Sigmoid colon (tissue), 7 donors: ENCODE results near the gene PPP6C. TPM values are rescaled to one million over a fixed set of nuclear protein-coding genes. Genes with fewer than 3 reads are reported as not detected.

Experiments
- DNase-seq: peaks from one replicate; pipeline ENCODE4 v3.0.0-alpha.2; 2019
- H3K27ac ChIP-seq, 4 donors: fragments of 200-600 bp; sonication (generic); one replicate each; pipeline ENCODE4 v1.5.1; 2016 to 2019; ENCODE audit warnings: mild to moderate bottlenecking in 1 of 4
- H3K27me3 ChIP-seq, 3 donors: fragments of 200-600 bp; sonication (generic); one replicate each; pipeline ENCODE4 v1.5.1; 2019; ENCODE audit warnings: mild to moderate bottlenecking in 1 of 3
- H3K36me3 ChIP-seq, 4 donors: fragments of 200-600 bp; sonication (generic); one replicate each; pipeline ENCODE4 v1.5.1; 2016 to 2019
- H3K4me1 ChIP-seq, 4 donors: fragments of 200-600 bp; sonication (generic); one replicate each; pipeline ENCODE4 v1.5.1; 2017 to 2019
- H3K4me3 ChIP-seq, 4 donors: fragments of 200-600 bp; sonication (generic); one replicate each; pipeline ENCODE4 v1.5.1; 2017 to 2019; ENCODE audit warnings: mild to moderate bottlenecking in 2 of 4, moderate library complexity in 1 of 4
- H3K9me3 ChIP-seq, 4 donors: fragments of 200-600 bp in 3 of 4; sonication (generic) in 3 of 4; one replicate each; pipeline versions ENCODE4 v1.5.1 to v1.6.1; 2013 to 2019
- CTCF ChIP-seq, 4 experiments: fragments of 450-650 bp in 3 of 4; fragments of 200-600 bp in 1 of 4; IDR thresholded peaks; one replicate each; pipeline ENCODE4 v1.5.1; 2016 to 2019; ENCODE audit warnings: antibody characterized with exemption in 4 of 4, mild to moderate bottlenecking in 3 of 4, moderate library complexity in 2 of 4
- EP300 ChIP-seq, 4 donors: sonication (generic); formaldehyde crosslinking; IDR thresholded peaks; one replicate each; pipeline ENCODE4 v1.6.1; 2017; ENCODE audit warnings: antibody characterized with exemption in 4 of 4
- POLR2A ChIP-seq, 2 donors: fragments of 450-650 bp; IDR thresholded peaks; one replicate each; pipeline ENCODE4 v1.6.1; 2016; ENCODE audit warnings: antibody characterized with exemption in 2 of 2, mild to moderate bottlenecking in 2 of 2, moderate library complexity in 2 of 2
- POLR2AphosphoS5 ChIP-seq, 4 donors: sonication (generic); formaldehyde crosslinking; IDR thresholded peaks; one replicate each; pipeline ENCODE4 v1.6.1; 2017; ENCODE audit warnings: antibody characterized with exemption in 4 of 4
- WGBS, 2 donors: extraction: QIAGEN DNeasy Blood & Tissue Kit; methylation state at CpG; one replicate each; pipeline ENCODE4 v1.1.7; 2013; 5-methylcytosine and 5-hydroxymethylcytosine counted together
- intact Hi-C: fragments of 100-400 bp; cut with DNase I; formaldehyde crosslinking; loops from one replicate; pipeline ENCODE4 v1.15.1; 2023
- polyA plus RNA-seq, 3 donors: library from polyadenylated mRNA; stranded (reverse); fragments of 200-250 nt; gene quantifications; one replicate each; pipeline ENCODE4 v1.2.3, GENCODE V29; 2013
- total RNA-seq, 4 donors: library from RNA; depleted of rRNA; stranded (reverse); fragments of >200 nt; gene quantifications; one replicate each; pipeline ENCODE4 v1.1.0, GENCODE V29; 2016
- donor health status: healthy with polysubstance abuse.
- donor health status: Bipolar disorder and iron deficiency.
- donor health status: healthy.

Gene PPP6C
- total and polyA plus RNA-seq, 7 donors = 24.8 to 41.6 (median 31.6) TPM

- Histone ChIP-seq H3K27ac (no peak overlapping the region), H3K27me3 (no peaks in the 10 kb centered on the region), H3K9me3 (no peaks in the 10 kb centered on the region), H3K4me3 (no peak overlapping the region), H3K4me1 (peaks cover 0 to 14% (median 8%) of the 10 kb centered on the region in 4 donors), H3K36me3 (no peaks in the 10 kb centered on the region)
- no peak for DNase-seq
- intact Hi-C loops = no loop called here
- WGBS, 2 donors = 67 to 87% methylated on average over 3 of the region's 3 CpGs
- TF ChIP-seq CTCF (IDR thresholded peaks at IDR 0.05) = no peak
- TF ChIP-seq EP300 (IDR thresholded peaks at IDR 0.05) = no peak
- TF ChIP-seq POLR2AphosphoS5 (IDR thresholded peaks at IDR 0.05) = no peak
- TF ChIP-seq POLR2A (IDR thresholded peaks at IDR 0.05) = no peak
These were observed 85.7 kb downstream of the PPP6C start for GRCh38 chr9:125103770-125104460.

GRCh38 chr9:125103021-125103420 is 86.6 kb downstream of the PPP6C start:
- no peak overlapping the region for H3K4me3 ChIP-seq
- intact Hi-C loops = no loop called here
- no peak for TF ChIP-seq EP300 (IDR thresholded peaks at IDR 0.05)
- TF ChIP-seq POLR2A (IDR thresholded peaks at IDR 0.05) = no peak
- no peak for TF ChIP-seq POLR2AphosphoS5 (IDR thresholded peaks at IDR 0.05)
- no peak for TF ChIP-seq CTCF (IDR thresholded peaks at IDR 0.05)
- no peaks in the 10 kb centered on the region for H3K27me3 ChIP-seq
- H3K27ac ChIP-seq = no peak overlapping the region
- WGBS, 2 donors = 99 to 100% methylated on average over 1 of the region's 1 CpG
- peaks cover 0 to 17% (median 15%) of the 10 kb centered on the region in 4 donors for H3K4me1 ChIP-seq
- no peaks in the 10 kb centered on the region for H3K36me3 ChIP-seq
- DNase-seq = no peak
- H3K9me3 ChIP-seq = no peaks in the 10 kb centered on the region

GRCh38 chr9:125100822-125101221 is 88.8 kb downstream of the PPP6C start:
- 89 to 94% methylated on average over 4 of the region's 4 CpGs for WGBS, 2 donors
- Histone ChIP-seq H3K4me3 (no peak overlapping the region), H3K36me3 (no peaks in the 10 kb centered on the region), H3K27me3 (no peaks in the 10 kb centered on the region), H3K9me3 (no peaks in the 10 kb centered on the region), H3K27ac (no peak overlapping the region), H3K4me1 (peaks cover 0 to 17% (median 15%) of the 10 kb centered on the region in 4 donors)
- no peak for DNase-seq
- TF ChIP-seq EP300 (IDR thresholded peaks at IDR 0.05) (no peak), CTCF (IDR thresholded peaks at IDR 0.05) (no peak), POLR2AphosphoS5 (IDR thresholded peaks at IDR 0.05) (no peak), POLR2A (IDR thresholded peaks at IDR 0.05) (no peak)
- intact Hi-C loops = no loop called here

GRCh38 chr9:125099816-125100215 is 89.8 kb downstream of the PPP6C start:
- Histone ChIP-seq H3K36me3 (no peaks in the 10 kb centered on the region), H3K4me3 (no peak overlapping the region), H3K9me3 (no peaks in the 10 kb centered on the region), H3K27me3 (no peaks in the 10 kb centered on the region), H3K4me1 (peaks cover 0 to 23% (median 20%) of the 10 kb centered on the region in 4 donors), H3K27ac (no peak overlapping the region)
- intact Hi-C loops = no loop called here
- no peak for DNase-seq
- WGBS, 2 donors = 80 to 87% methylated on average over 3 of the region's 3 CpGs
- TF ChIP-seq CTCF (IDR thresholded peaks at IDR 0.05) (no peak), POLR2AphosphoS5 (IDR thresholded peaks at IDR 0.05) (no peak), POLR2A (IDR thresholded peaks at IDR 0.05) (no peak), EP300 (IDR thresholded peaks at IDR 0.05) (no peak)

Other genes with a start within 250 kb of the PPP6C start
- gene GOLGA1, start 248.7 kb downstream of the PPP6C start, total RNA-seq = 10 to 100 TPM; 15.1 to 32.1 (median 23.6) TPM
- 10 to 100 TPM in 2 of 3 donors, 1 to 10 TPM in 1; 7.8 to 12.7 (median 11.2) TPM for gene GOLGA1, start 248.7 kb downstream of the PPP6C start, polyA plus RNA-seq
- gene SCAI, start 46.3 kb downstream of the PPP6C start, total RNA-seq = 10 to 100 TPM in 2 of 4 donors, 1 to 10 TPM in 2; 5.4 to 15.8 (median 11.4) TPM
- 1 to 10 TPM in 2 of 3 donors, under 1 TPM in 1; under 0.01 to 1.9 (median 1.4) TPM for gene SCAI, start 46.3 kb downstream of the PPP6C start, polyA plus RNA-seq
- gene RABEPK, start 10.7 kb upstream of the PPP6C start, total RNA-seq = 10 to 100 TPM in 3 of 4 donors, 1 to 10 TPM in 1; 9.4 to 18.6 (median 14.9) TPM
- gene RABEPK, start 10.7 kb upstream of the PPP6C start, polyA plus RNA-seq = 10 to 100 TPM; 16.2 to 24.4 (median 18.3) TPM
- gene HSPA5, start 51.5 kb upstream of the PPP6C start, total RNA-seq = 10 to 100 TPM; 46.5 to 65.4 (median 58.7) TPM
- gene HSPA5, start 51.5 kb upstream of the PPP6C start, polyA plus RNA-seq = 100 to 1,000 TPM in 1 of 3 donors, 10 to 100 TPM in 2; 15.6 to 208 (median 79.3) TPM
- 100 to 1,000 TPM in 1 of 4 donors, 10 to 100 TPM in 3; 44.9 to 182 (median 54.3) TPM for gene GAPVD1, start 72.0 kb upstream of the PPP6C start, total RNA-seq
- gene GAPVD1, start 72.0 kb upstream of the PPP6C start, polyA plus RNA-seq = 10 to 100 TPM in 1 of 3 donors, 1 to 10 TPM in 2; 3.0 to 12.7 (median 5.1) TPM